Stimulated activated CD8-positive, alpha-beta memory T cell treated with anti-CD3 and anti-CD28 coated beads, Interleukin-7, amount 100 ng/mL, for 1 hour (primary cell): ENCODE results near the gene SMIM7.

Source experiments
- DNase-seq, 2 donors: peaks; one replicate each; pipeline ENCODE4 v3.0.0-alpha.2; 2020; ENCODE audit warnings: low read depth in 2 of 2

The SMIM7 gene

DNA sequence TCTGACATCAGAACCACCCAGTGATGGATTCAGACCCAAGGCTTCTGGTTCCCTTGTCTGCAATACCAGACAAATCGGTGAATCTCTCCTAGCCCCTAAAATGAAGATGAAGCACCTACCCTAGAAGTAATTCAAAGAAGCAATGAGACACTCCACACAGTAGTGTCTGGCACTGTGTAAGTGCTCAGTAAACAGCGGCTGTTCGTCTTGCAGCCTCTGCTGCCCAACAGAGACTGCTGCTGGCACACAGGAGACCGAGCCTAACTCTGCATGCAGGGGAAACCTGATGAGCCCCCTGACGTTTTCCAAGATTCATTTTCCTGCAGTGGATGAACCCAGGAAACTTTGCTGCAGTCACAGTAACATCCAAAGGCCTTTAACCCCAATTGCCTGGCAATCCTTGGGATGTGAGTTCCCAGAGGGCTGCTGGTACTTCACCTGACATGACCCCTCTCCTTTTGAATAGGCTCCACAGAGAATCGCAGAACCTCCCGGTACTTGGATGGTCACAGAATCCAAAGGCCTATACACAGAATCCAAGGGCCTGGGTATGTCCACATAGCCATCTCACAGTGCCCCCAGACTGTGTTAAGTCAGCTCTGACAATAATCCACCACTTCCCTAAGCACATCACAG lies 38.7 kb downstream of the SMIM7 start:
- DNase-seq, result no peak

DNA sequence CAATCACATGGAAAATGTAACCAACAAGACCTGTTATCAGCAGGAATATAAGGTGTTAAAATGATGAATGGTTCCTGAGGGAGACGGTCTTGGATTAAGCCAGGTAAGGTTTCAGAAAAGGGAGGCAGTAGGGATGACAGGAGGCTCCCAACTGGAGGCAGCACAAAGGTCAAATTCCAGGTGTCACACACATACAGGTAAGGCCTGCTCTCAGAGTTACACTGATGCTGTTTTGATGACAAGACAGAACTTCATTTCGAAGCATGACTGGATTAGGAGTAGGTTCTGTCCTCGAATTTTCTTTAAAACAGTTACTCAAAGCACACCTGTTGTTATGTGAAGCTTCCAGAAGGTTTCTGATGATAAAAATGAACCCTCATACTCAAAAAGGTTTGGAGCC lies 39.4 kb downstream of the SMIM7 start:
- no peak for DNase-seq

DNA sequence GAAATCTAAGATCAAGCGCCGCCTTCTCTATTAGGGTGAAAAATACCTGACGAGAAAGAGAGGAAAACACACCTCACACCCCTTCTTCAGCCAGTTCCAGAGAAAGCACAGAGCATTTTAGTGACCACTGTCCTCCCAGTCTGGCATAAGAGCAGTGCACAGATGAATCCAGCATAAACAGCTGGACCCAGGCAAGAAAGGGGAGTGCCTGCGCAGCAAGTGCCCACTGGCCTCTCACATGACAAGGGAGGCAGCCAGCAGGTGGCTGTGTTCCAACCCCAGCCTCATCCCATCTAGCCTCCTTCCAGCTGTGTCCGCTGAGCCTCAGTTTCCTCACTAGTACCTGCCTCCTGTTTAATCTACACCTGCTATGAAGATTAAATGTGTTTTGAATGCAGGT lies 39.9 kb downstream of the SMIM7 start:
- no peak for DNase-seq

DNA sequence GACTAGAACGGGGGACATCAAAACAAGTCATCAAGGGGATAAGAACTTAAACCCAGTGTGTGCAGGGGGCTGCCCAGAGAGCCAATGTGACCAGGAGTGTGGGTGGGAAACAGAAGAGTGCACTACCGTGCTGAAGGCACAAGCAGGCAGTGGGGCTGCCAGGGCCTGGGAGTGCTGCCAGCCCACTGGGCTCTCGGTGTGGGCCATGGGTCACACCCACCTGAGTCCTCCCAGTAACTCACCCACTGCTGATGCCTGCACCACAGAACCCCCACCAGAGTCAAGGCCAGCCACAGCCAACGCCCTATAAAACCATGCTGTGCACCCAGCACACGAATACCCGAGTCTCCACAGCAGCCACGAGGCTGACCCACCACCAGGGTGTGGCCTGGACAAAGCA lies 40.5 kb downstream of the SMIM7 start:
- no peak for DNase-seq

DNA sequence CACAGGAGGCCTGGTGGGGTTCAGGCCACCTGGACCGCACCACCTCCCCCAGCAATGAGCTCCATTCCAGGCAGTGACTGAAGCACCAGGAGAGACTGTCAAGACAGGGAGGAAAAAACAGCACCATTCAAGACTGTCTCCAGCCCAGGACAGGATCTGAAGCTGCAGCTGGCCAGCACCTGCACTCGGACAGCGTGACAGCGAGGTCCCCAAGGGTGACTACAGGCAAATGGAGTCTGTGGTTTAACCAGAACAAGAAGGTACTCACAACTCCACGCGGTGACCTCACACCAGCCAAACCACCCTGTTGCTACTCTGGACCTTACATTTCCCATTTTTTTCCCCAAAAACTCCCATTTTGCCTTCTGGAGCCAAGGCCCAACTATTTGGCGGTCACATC lies 41.7 kb downstream of the SMIM7 start:
- no peak for DNase-seq

DNA sequence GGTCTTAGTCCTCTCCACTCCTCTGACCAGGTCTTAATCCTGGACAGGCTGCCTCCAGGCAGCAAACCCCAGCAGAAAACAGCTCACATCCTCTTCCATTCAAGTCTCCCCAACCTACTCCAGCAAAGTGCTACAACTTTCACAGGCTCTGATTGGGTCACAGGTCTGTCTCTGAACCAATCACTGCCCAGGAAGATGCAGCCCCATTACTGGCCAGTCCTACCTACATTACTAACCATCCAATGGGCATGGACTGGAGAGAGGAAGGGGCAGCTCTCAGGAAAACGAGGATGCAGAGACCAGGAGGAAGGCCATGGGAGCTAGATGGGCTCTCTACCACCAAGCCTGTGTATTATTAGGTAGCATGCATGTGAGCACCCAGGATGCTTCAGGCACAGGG lies 44.1 kb downstream of the SMIM7 start:
- DNase-seq, result no peak

DNA sequence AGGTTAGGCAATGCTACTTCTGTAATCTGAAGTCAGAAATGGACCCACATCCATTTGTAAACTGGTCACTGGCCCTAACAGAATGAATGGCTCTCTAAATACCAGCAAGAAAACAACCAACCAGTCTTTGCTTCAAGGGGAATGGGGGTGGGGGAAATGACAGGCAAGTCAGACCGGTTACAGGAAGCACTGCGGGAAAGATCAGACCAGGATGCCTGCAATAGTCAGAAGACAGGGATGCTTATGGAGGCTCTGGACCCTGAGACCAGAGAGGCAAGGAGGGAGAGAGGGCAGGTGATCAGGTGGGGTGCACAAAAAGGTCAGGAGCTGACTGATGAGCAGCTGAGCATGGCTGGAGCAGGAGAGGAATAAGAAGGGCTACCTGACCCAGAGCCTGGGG lies 45.0 kb downstream of the SMIM7 start:
- no peak for DNase-seq

DNA sequence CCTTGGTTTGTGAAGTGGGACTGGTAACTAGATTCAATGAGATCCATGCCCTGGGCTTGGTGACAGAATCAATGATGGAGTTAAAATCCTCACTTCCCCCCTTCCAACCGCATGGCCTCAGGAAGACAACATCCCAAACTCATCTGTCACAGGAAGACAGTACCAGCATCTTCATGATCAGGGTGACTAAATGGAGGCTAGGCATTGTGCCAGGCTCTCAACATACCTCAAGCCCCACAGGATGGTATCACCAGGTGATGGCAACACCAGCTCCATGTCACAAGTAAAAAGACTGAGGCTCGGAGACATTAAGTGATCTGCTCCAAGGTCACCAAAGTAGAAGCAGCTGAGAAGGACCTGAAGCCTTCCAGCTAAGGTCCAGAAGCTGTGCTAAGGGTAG lies 46.1 kb downstream of the SMIM7 start:
- no peak for DNase-seq

DNA sequence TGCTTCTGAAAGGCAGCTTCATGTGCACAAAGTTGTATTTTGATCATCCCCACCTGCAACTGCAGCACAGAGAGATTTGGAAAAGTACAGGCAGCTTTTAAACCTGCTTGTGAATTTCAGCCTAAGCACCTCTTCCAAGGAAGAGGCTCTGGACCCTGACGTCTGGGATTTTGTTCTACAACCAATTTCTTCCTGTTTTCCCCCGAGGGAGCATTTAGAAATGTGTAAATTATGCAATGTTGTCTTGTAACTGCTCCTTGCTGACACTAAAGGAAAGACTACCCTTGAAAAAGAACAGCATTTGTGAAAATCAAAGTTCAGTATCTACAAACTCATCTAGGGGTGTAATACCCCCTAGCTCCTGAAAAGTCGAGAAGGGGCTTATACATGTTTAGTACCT lies 47.3 kb downstream of the SMIM7 start:
- DNase-seq, result no peak

DNA sequence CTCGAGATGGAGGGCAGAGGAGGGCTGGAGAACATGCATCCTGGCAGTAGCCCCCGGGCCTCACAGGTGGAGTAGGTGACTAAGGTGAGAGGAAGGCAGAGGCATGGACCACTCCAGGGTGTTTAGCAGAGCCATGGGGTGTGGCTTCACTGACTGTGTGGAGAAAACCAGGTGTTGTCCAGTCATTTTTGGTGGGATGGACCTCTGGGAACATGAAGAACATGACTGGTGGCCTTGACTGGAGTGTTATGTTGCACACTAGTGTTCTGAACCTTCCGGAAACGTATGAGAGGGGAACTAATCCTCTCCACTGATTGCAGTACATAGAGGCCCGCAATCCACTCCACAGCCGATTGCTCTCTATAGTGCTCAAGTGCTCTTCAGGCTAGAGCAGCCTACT lies 48.8 kb downstream of the SMIM7 start:
- DNase-seq, result no peak

DNA sequence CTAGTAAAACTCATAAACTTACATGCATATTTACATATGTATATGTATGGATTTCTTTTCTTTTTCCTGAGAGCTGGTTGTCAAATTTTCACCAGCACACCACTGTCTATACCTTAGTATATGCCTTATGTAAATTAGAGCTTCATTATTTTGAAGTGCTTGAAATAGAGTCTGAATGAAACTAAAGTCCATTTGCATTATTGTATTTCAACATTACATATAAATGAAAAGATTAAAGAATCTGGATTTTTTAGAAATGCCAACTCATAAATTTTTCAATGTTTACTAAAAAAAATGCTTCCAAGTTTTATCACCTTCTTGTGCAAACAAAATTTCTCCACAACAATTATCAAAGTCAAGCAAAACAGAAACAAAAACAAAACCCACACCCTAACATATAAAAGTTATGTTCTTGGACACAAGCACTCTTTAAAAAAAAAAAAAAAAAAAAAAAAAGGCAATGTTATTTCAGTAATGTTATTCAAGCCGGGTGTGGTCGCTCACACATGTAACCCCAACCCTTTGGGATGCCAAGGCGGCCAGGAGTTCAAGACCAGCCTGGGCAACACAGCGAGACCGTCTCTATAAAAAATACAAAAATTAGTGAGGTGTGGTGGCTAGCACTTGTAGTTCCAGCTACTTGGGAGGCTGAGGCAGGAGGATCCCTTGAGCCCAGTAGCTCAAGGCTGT lies 50.3 kb downstream of the SMIM7 start:
- DNase-seq, result no peak

DNA sequence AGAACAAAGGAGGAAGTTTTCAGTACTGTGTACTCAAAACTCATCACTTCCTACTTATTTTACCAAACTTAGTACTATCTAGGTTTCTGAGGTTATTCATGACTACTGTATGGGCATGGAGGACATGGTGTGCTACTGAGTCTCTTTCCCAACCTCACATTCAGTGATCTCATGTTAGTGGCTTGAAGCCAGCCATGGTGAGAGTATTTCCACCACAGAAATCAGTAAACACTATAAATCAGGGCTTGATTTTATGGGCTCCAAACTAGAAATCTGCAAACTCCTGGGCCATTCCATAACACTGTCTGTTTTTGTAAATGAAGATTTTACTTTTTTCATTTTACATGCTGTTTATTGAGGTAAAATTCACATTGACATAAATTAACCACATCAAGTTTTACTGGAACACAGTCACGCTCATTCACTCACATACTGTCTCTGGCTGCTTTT lies 51.6 kb downstream of the SMIM7 start:
- DNase-seq, result no peak

DNA sequence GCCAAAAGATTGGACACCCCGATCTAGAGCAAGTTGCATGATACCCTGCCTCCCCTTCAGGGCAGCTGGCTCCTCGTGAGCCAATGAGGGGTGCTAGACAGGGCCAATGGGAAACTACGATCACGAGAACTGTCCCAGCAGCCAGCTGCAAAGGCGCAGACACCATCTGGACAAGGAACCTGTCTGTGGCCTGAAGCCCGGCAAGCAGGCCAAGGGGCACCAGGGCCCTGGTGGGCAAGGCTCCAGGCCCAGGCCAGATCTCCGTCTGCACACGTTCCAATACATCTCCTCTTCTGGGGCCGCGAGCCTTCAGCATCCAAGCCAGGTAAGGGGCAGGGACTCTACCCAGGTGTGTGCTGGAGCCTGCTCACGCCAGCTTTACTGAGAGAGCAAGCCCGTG lies 52.1 kb downstream of the SMIM7 start:
- no peak for DNase-seq

DNA sequence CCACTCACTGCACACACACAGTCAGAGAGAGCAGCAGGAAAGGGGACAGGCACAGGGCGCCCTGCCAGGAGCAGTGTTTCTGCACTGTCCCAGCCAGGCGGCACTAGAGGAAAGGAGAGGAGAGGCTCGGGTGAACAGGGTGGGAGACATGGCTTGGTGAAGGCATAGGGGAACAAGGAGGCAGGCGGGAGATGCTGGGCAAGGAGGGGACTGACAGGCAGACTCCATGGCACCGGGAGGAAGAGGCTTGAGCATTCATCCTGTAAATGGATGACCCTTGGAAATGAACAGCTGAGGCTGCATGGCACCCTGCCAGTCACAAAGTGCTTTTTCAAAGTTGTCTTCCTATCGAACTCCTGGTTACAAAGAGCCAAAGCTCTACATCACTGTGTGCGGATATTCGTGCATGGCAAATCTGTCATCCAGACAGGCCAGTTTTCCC lies 54.4 kb downstream of the SMIM7 start:
- DNase-seq, result no peak

DNA sequence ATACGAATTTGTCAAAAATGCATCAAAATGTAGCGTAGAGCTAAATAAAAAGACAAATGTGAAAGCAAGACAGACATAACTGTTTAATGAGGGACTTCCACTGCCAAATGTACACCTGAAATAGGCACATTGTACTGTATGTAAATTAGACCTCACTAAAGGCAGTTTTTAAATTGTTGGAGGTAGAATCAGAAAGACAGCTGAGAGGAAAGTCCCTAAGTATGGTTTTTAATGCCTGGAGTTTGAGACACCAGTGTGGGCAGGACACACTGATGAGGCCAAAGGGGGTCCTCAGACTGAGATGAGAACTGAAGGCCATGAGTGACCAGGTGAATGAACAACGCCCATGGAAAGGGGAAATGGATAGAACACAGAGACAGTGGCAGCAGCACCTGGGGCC lies 54.8 kb downstream of the SMIM7 start:
- DNase-seq, result no peak

DNA sequence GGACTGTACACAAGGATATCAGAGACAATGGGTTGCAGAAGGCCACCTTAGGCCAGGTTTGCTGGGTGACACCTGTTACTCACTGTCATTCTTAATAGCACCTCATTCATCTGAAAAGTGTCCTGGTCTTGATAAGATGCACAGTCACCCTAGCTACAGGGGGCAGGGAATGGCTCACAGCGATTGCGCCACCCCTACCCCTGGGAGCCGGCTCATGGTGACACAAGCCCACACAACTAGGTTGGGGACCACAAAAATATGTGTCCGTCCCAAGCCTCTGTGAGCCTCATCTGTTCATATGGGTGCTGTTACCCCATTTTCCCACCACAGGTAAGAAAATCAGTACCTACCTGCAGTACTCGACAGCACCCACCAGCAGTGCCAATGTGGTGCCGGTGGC lies 55.3 kb downstream of the SMIM7 start:
- DNase-seq, result no peak

DNA sequence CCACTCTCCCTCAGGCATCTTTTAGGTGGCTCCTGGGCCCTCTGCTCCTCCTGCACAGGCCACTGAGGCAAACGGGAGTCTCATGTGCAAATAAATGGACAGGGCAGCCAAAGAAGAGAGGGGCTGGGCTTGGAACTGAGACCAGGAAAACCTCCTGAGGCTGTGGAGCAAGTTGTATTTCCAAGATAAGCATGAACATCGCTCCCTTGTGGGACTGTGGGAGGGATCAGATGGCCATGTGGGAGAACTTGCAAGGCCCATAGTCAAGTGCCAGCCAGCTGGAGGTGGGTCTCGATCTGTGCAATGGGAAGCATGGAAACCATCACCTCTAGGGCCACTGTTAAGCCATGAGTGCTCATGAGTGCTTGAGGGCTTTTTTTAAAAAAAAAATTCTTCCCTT lies 56.9 kb downstream of the SMIM7 start:
- DNase-seq, result no peak

DNA sequence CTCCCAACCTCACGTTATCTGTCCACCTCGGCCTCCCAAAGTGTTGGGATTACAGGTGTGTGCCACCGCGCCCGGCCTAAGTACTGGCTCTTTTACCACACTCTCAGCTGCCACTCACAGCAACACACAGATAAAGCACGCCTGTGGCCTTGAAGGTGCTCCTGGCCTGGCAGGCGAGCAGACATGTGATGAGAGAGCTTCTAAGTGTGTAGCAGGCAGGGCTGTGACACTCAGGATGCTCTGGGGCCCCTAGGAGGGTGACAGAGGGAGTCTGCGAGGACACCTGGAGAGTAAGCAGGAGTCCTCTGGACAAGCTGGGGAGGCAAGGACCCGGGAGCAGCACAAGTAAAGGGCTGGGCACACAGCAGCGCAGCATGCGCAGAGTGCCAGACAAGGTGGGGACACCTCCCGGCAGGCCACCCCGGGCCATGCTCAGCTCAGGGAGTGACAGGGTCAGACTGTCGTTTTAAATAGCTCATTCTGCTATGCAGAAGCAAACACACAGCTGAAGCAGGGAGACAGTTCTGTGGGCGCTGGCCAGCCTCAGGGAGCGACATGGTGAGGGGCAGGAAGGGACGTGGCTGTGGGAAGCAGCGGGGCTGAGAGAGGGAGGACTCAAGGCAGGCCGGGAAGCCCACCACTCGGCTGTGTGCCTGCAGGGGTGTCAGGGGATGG lies 58.4 kb downstream of the SMIM7 start:
- no peak for DNase-seq

DNA sequence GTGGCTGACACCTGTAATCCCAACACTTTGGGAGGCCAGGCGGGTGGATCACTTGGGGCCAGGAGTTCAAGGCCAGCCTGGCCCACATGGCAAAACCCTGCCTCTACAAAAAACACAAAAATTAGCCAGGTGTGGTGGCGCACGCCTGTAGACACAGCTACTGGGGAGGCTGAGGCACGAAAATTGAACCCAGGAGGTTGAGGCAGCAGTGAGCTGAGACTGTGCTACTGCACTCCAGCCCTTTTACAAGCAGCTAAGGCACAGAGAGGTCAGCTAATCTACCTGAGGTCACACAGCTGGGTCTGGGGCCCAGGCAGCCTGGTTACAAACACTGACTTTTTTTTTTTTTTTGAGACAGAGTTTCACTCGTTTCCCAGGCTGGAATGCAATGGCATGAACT lies 59.1 kb downstream of the SMIM7 start:
- no peak for DNase-seq

DNA sequence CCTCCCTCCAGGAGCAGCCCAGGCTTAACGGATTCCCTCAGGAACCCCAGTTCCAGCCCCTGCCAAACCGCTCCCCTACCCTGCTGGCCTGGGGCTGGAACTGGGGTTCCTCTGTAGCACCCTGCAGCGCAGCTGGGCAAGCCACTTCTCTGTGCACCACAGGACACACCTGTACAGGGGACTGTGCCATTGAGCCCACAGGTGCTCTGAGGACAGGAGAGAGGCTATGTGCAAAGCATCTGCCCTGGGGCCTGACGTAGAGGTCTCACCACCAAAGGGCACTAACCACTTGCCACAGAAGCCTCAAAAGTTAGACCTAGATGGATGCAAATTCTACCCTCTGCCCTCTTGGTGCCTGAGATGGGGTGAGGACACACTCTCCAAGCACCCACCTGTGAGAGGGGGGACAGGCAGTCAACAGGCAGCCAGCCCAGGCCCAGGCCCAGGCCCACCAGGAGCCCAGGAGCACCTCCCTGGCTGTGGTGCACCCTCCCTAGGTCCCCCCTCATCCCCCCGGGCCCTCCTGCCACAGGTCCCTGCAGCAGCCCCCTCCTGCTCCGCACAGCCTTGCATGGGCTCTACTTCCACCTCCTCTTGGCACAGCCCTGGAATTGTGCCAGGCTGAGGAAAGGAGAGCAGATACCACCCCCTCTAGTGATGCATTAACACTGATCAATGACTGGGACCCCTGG lies 60.1 kb downstream of the SMIM7 start:
- DNase-seq, result no peak

DNA sequence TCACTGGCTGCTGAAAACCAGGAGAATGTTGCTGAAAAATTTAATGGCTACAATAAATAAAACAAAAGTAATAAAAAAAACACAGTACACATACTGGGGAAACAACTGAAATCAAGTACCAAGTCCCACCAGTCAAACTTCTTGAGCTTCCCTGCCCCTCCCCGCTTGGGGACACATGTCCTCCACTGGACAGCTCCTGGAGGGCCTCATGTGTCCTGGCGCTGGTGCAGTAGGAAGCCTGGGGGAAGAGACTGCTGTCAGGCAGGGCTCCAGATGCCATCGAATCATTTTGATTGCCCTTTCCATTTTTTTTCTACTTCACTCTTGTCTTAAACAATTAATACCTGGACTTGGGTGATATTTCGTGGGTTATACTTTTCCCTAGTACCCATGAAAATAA lies 61.1 kb downstream of the SMIM7 start:
- DNase-seq, result no peak

DNA sequence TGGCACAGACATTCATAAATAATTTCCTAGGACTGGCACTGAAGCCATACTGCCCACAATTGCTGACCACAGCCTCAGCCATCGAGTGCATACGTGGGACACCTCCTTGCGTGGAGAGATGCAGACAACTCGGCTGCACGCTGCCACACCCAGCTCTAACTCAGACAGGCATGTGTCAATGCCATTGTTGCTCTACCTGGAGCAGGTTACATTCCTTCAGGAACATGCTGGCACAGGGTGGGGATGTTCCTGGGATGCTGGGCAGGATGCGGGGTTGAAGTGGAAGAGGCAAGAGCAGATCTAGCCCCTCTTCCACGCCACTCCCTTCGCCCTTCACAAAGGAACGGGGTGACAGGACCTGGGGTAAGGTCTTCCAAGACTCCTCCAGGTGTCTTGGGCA lies 63.5 kb downstream of the SMIM7 start:
- no peak for DNase-seq
